Thyroid gland (tissue), 4 donors: ENCODE measurements around the gene PBX3. TPM values are rescaled to one million over a fixed set of nuclear protein-coding genes. Genes with fewer than 3 reads are reported as not detected.

Source experiments
- DNase-seq, 2 donors: peaks; one replicate each; pipeline ENCODE4 v3.0.0-alpha.2; 2019
- H3K27ac ChIP-seq, 3 donors: fragments of 200-600 bp; sonication (generic); 1 replicate in 2 of 3; 2 replicates in 1 of 3; pipeline ENCODE4 v1.5.1; 2016 to 2019; ENCODE audit warnings: mild to moderate bottlenecking in 1 of 3, moderate library complexity in 1 of 3
- H3K27me3 ChIP-seq: fragments of 200-600 bp; sonication (generic); one replicate; pipeline ENCODE4 v1.5.1; 2019
- H3K36me3 ChIP-seq, 2 donors: fragments of 200-600 bp; sonication (generic); one replicate each; pipeline ENCODE4 v1.5.1; 2016 to 2019
- H3K4me1 ChIP-seq, 2 donors: fragments of 200-600 bp; sonication (generic); one replicate each; pipeline ENCODE4 v1.5.1; 2017 to 2019
- H3K4me3 ChIP-seq, 3 donors: fragments of 200-600 bp; sonication (generic); replicated peaks in 1 of 3; 1 replicate in 2 of 3; 2 replicates in 1 of 3; pipeline ENCODE4 v1.5.1; 2016; ENCODE audit warnings: mild to moderate bottlenecking in 1 of 3
- H3K9me3 ChIP-seq: fragments of 200-600 bp; sonication (generic); one replicate; pipeline ENCODE4 v1.5.1; 2017
- POLR2A ChIP-seq, 2 donors: fragments of 450-650 bp; IDR thresholded peaks; one replicate each; pipeline ENCODE4 v1.6.1; 2017; ENCODE audit warnings: antibody characterized with exemption in 2 of 2, mild to moderate bottlenecking in 2 of 2, moderate library complexity in 1 of 2
- WGBS, 2 donors: methylation state at CpG; one replicate each; pipeline ENCODE4 v1.1.5; 2017; 5-methylcytosine and 5-hydroxymethylcytosine counted together
- intact Hi-C: fragments of 100-400 bp; cut with DNase I; formaldehyde crosslinking; loops from one replicate; pipeline ENCODE4 v1.15.1; 2023
- total RNA-seq, 4 donors: library from RNA; depleted of rRNA; stranded (reverse); fragments of >200 nt; gene quantifications; one replicate each; pipeline ENCODE4 v1.2.3, GENCODE V29; 2016
- TF ChIP-seq, protein P1 (sequence below), 6 experiments: fragments of 200-600 bp in 3 of 6; fragments of 450-650 bp in 3 of 6; sonication (generic) in 3 of 6; IDR thresholded peaks; one replicate each; pipeline ENCODE4 v1.5.1; 2016 to 2019; ENCODE audit warnings: antibody characterized with exemption in 6 of 6, mild to moderate bottlenecking in 2 of 6, inconsistent platforms in 1 of 6, moderate library complexity in 1 of 6

Gene PBX3
- total RNA-seq, 4 donors from 2014 or later, result 68.5 to 108 (median 71.3) TPM

DNA sequence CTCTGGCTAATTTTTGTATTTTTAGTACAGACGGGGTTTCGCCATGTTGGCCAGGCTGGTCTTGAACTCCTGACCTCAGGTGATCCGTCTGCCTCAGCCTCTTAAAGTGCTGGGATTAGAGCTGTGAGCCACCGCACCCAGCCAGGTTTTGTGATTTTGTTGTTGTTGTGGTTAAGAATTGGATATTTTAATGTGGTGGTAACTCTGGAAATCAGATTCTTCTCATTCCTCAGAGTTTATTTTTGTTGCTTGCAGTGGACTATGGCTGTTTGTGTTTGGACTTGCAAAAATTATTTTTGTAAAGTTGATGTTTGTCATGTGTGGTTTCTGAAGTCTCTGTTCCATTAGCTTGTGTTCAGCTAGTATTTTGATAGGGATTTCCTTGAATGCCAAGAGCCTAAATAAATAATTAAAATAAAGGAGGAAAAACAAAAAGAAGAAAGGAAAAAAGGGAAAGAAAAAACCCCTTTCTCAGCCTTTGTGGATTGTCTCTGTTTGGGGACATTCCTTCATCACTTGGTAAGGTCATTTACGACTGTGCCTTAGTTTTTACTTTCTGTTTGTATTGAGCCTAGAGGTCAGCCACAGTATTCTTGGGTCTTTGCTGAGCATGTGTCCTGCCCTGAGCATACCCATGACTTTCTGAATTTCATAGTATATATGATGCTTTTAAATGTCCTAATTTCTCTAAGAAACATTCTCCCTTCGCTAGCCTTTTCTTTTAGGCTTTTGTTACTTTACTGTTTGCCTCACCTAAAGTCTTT is 37.3 kb downstream of the PBX3 start:
- 85 to 89% methylated on average over 6 of the region's 6 CpGs for WGBS, 2 donors
- TF ChIP-seq, protein P1, sequence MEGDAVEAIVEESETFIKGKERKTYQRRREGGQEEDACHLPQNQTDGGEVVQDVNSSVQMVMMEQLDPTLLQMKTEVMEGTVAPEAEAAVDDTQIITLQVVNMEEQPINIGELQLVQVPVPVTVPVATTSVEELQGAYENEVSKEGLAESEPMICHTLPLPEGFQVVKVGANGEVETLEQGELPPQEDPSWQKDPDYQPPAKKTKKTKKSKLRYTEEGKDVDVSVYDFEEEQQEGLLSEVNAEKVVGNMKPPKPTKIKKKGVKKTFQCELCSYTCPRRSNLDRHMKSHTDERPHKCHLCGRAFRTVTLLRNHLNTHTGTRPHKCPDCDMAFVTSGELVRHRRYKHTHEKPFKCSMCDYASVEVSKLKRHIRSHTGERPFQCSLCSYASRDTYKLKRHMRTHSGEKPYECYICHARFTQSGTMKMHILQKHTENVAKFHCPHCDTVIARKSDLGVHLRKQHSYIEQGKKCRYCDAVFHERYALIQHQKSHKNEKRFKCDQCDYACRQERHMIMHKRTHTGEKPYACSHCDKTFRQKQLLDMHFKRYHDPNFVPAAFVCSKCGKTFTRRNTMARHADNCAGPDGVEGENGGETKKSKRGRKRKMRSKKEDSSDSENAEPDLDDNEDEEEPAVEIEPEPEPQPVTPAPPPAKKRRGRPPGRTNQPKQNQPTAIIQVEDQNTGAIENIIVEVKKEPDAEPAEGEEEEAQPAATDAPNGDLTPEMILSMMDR (IDR thresholded peaks at IDR 0.05), result no peak
- TF ChIP-seq POLR2A (IDR thresholded peaks at IDR 0.05), result no peak
- H3K27ac ChIP-seq, result peak overlapping the region in 2 of 3 donors; percentile 59 to 79
- H3K27me3 ChIP-seq, result no peaks in the 10 kb centered on the region
- no peak overlapping the region for H3K4me3 ChIP-seq
- no peaks in the 10 kb centered on the region for H3K36me3 ChIP-seq
- DNase-seq, result no peak
- H3K9me3 ChIP-seq, result no peaks in the 10 kb centered on the region
- intact Hi-C loops, result no loop called here
- peaks cover 0 to 14% of the 10 kb centered on the region in 2 donors for H3K4me1 ChIP-seq

- Histone ChIP-seq H3K27me3 (no peaks in the 10 kb centered on the region), H3K36me3 (no peaks in the 10 kb centered on the region), H3K4me1 (peaks cover 0 to 14% of the 10 kb centered on the region in 2 donors), H3K27ac (peak overlapping the region in 1 of 3 donors; percentile 79), H3K9me3 (no peaks in the 10 kb centered on the region), H3K4me3 (no peak overlapping the region)
- 71 to 80% methylated on average over 5 of the region's 5 CpGs for WGBS, 2 donors
- no peak for TF ChIP-seq POLR2A (IDR thresholded peaks at IDR 0.05)
- TF ChIP-seq, protein P1 (IDR thresholded peaks at IDR 0.05), result no peak
- intact Hi-C loops, result no loop called here
- no peak for DNase-seq
Measured at GRCh38 chr9:125785248-125785751, 38.1 kb downstream of the PBX3 start.

- Histone ChIP-seq H3K27ac (no peak overlapping the region), H3K9me3 (no peaks in the 10 kb centered on the region), H3K36me3 (no peaks in the 10 kb centered on the region), H3K27me3 (no peaks in the 10 kb centered on the region), H3K4me3 (no peak overlapping the region), H3K4me1 (peaks cover 0 to 14% of the 10 kb centered on the region in 2 donors)
- no peak for DNase-seq
- WGBS, 2 donors, result 94 to 96% methylated on average over 1 of the region's 1 CpG
- intact Hi-C loops, result no loop called here
- TF ChIP-seq, protein P1 (IDR thresholded peaks at IDR 0.05), result no peak
Measured at GRCh38 chr9:125787715-125788114, 40.5 kb downstream of the PBX3 start.

- intact Hi-C loops, result no loop called here
- Histone ChIP-seq H3K9me3 (no peaks in the 10 kb centered on the region), H3K36me3 (no peaks in the 10 kb centered on the region), H3K27me3 (no peaks in the 10 kb centered on the region), H3K27ac (no peak overlapping the region), H3K4me3 (no peak overlapping the region), H3K4me1 (peaks cover 0 to 10% of the 10 kb centered on the region in 2 donors)
- TF ChIP-seq POLR2A (IDR thresholded peaks at IDR 0.05), result no peak
- TF ChIP-seq, protein P1 (IDR thresholded peaks at IDR 0.05), result no peak
- no peak for DNase-seq
Measured at GRCh38 chr9:125789196-125789595, 42.0 kb downstream of the PBX3 start.

- Histone ChIP-seq H3K27me3 (no peaks in the 10 kb centered on the region), H3K36me3 (no peaks in the 10 kb centered on the region), H3K4me1 (peaks cover 0 to 19% of the 10 kb centered on the region in 2 donors), H3K27ac (no peak overlapping the region), H3K4me3 (no peak overlapping the region), H3K9me3 (no peaks in the 10 kb centered on the region)
- no peak for DNase-seq
- TF ChIP-seq, protein P1 (IDR thresholded peaks at IDR 0.05), result no peak
- TF ChIP-seq POLR2A (IDR thresholded peaks at IDR 0.05), result no peak
- 86 to 100% methylated on average over 2 of the region's 2 CpGs for WGBS, 2 donors
- intact Hi-C loops, result no loop called here
Measured at GRCh38 chr9:125794708-125795107, 47.5 kb downstream of the PBX3 start.
